NCI-H1417 treated with DMSO at 0.1 percent for 48 hours (cell line): Measurements from ENCODE around the gene PTX3.

Experiments
- DNase-seq: peaks from one replicate; lab custom pipeline; 2025; lab: John Stamatoyannopoulos, UW

PTX3 gene

DNA sequence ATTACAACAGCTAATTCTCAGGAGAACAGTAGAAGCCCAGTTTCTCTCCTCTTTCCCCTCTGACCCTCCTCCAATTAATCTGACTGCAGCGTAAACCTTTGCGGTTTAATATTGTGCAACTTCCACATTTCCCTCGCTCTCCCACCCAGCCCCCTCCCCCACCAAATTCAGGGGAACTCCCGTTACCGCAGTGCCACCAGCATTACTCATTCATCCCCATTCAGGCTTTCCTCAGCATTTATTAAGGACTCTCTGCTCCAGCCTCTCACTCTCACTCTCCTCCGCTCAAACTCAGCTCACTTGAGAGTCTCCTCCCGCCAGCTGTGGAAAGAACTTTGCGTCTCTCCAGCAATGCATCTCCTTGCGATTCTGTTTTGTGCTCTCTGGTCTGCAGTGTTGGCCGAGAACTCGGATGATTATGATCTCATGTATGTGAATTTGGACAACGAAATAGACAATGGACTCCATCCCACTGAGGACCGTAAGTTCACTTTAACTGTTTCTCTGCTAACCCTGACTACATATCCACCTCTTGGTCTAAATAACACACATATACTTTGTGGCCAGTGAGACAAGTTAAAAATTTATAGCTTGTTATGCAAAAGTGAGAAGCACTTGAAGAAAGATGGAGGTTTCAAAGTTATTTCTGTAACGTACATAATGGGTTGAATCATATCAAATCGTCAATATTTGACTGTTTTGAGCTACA is at the start of gene PTX3:
PTX3 (plus strand) TSS at position 268 of the 709 bp plus-strand sequence; CDS start at position 352, 84 bp downstream.
- no peak for DNase-seq

DNA sequence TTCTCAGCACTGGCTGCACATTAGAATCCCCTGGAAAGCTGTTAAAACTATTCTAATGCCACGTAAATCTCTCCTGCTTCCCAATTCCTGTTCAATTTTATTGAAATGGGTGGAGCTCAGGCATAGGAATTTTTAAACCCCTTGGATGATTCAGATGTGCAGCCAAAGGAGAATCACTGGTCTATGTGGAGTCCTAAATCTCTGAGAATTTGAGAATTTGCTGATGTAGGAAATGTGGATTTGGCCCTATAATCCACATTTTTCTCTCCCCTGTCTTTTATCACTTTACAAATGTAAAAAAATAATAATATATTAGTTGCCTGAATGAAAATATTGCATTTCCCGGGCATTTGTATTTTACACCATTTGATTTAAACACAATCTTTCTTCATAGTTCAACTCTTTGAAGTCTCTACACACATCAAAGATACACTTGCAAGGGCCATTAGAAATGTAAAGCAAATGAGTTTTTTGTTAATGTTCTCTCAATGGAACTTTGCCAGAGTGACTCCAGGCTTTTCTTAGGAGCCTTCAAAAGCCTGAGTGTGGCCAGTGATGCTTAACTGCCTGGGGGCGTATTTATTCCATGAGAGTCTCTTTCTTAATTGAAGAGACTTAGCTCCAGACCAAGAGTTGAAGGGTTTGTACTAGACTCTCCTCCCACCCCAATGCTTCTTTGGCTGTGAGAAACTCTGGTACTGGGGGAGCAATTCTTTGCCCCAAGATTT is 48.8 kb upstream of the PTX3 start:
- DNase-seq: no peak

DNA sequence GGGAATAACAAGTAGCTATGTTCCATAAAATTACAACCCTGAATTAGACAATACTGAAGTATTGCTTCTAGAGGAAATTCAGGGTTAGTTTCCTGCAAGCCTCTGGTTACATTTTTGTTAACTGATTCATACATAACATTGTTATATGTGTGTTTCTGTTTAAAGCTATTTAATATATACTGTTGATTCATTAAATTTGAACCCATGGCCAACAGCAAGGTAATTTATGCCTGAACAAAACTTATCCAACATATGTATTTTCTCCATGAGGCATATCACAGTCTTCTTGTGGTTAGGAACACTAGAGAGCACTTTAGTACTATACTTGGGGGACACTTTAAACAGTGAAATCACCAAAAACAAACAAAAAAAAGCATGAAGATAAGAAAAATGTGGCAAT is 47.7 kb upstream of the PTX3 start:
- no peak for DNase-seq

DNA sequence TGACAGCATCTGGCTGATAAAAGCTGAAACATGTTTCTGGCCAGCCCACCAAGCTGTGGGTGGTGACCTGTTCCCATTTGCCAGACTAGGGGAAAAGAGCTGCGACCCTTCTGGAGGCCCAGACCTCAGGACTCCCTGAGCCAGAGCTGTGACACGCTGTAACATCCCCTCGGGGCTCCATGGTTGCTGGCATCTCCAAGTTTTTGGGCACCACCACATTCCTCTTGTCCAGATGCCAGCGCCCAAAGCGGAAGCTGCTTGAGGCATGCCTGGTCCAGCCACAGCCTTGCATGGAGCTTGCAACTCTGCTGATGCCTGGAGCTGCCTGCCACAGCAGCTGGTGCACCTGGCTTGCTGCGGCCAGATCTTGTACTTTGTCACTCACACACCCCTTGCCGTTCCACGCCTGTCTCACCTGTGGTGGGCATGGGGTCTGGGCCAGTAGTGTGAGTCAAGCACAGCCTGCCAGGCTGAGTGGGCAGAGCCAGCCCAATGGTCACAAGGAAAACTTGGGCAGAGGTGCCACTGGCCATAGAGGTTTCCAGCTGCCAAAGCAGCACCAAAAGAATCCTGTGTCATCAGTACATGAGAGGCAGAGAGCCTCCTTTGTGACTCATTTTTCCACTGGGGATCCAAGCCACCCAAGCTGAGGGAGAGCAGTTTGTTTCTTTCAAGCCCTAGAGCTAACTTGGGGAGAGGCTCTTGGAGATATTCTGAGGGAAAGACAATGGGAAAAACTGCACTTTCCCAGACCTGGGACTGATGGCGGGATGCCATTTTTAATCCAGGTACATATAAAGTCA is 45.7 kb upstream of the PTX3 start:
- no peak for DNase-seq

DNA sequence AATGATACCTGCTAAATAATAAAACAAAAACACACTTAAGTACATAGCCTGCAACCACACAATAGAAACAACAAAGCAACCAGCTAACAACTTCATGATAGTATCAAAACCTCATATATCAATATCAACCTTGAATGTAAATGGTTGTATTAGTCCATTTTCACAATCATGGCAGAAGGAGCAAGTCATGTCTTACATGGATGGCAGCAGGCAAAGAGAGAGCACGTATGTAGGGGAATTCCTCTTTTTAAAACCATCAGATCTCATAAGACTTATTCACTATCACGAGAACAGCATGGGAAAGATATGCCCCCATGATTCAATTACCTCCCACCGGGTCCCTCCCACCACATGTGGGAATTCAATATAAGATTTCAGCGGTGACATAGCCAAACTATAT is 44.5 kb upstream of the PTX3 start:
- DNase-seq: no peak

DNA sequence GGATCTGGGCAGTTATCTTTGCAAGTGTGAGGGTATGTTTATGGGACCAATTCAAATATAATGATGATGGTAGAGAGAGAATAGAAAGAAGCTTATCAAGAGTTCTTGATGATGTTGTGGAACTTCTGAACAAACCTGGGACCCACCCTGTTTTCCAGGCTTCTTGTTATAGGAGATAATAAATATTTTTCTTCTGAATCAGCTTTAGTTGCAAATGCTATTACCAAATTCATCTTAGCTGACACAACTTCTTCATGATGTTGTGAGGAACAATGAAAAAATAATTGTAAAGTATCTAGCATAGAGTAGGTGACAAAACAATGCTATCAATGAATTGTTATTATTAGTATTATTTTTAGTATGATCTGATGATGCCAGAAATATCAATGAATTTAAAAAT is 43.5 kb upstream of the PTX3 start:
- DNase-seq: no peak

DNA sequence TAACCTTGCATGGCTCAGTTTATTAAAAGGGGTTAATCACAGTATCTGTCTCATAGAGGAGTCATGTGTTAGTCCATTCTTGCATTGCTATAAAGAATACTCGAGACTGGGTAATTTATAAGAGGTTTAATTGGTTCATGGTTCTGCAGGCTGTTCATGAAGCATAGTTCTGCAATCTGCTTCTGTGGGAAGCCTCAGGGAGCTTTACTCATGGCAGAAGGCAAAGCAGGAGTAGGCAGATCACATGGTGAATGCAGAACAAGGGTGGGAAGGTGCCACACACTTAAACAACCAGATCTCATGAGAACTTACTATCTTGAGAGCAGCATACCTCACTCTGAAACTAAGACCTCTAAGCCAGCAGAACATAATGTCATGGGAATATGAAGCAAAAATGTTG is 42.2 kb upstream of the PTX3 start:
- no peak for DNase-seq

DNA sequence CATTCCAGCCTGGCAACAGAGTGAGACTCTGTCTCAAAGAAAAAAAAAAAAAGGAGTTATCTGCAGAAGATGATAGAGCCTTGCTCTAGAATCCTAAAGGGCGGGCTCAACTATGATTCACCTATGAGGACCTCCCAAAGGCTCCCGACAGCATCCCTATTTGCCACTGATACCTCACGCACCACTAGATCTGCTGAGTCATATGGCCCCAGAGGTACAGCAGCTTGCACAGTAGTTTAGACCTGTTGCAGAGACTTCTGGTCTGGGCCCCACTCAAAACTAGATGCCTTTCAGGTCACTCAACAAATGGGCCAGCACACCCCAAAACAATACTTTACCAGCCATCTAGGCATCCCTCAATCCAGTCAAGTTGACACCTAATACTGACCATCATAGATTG is 38.1 kb upstream of the PTX3 start:
- DNase-seq: no peak

DNA sequence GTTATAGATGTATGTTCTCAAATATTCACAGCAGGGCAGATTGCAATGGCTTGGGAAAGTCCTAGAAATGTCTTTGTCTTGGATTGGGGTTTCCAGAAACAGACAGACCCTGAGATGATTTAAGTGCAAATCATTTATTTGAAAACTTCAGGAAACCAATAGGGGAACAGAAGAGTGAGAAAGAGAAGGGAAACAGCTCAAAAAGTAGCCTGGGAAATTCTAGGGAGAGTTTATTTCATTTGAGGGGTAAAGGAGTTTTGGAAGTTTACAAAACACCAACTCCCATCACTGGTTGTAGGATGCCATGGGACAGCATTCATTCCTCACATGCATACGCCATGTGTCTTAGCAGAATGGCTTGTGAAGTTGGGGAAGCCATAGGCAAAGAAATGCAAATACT is 32.3 kb upstream of the PTX3 start:
- no peak for DNase-seq

DNA sequence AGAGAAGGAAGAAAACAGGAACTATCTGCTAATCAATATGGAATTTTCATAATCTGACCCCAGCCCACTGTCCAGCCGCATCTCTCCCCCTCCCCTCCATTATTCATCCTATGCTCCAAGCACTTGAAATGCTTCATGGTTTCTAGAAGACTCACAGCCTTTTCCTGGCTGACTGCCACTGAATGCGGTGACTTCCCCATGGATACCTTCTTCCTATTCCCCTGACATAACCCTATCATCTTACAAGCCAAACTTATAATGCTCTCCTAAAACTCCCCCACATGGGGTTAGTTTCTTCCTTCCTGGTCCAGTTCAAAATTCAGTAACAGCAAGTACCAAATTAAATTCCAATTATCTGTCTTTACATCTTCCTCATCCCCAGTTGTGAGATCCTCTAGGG is 31.2 kb upstream of the PTX3 start:
- no peak for DNase-seq

DNA sequence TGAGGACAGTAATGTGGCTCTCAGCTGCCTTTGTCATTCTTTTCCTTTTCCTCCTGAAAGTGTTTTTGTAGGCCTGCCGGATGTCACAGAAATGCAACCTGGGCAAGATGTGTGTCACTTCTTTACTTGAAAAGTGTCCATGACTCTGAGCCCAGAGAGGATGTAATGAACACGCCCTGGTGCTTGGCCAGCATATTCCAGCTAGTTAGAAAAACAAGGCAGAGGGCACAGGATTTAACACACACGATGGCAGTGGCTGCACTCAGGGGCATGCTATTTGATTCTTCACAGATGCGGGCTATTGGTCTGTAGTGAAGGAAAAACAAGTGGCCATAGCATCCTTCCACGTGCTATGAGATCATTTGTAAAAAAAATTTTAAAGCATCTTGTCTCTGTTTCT is 30.3 kb upstream of the PTX3 start:
- no peak for DNase-seq

DNA sequence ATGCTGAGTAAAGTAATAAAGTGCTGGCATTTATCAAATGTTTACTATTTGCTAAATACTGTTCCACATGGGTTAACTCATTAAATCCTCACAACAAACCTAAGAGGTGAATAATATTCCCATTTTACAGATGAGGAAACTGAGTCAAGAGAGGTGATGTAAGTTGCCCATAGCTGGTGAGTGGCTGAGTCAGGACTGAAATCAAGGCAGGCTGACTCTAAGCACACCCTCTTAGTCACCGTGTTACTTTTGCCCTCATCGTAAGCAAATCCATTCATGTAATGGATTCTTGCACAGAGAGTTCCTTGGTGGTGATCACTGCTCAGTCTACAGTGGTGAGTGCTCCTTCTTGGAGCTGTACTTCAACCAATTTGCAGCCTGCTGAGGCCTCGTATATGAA is 28.9 kb upstream of the PTX3 start:
- no peak for DNase-seq

DNA sequence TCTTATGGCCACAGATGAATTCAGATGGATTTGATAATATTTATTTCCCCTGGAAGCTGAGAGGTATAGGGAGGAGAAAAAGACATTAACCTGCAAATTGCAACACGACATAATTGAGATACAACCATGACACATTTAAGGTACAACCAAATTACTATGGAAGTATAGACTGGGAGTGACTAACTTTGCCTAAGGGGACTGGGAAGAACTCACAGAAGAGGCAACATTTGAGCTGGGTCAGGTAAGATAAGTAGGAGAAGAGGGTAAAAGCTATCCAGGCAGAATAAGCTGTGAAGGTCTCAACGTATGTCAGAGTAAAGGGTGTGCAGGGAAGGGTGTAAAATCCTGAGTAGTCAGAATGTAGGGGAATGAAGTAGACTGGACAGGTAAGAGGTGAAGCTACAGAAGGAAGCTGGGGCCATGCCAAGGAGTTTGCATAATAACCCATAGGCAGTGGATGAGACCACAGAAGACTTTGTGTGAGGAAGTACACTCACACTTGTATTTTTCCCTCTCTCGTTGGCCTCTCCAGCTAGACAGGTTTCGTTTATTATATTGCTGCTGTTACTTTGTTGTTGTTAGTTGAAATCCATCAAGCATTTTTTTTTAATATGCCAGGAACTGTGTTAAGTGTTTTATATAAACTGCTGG is 28.0 kb upstream of the PTX3 start:
- no peak for DNase-seq

DNA sequence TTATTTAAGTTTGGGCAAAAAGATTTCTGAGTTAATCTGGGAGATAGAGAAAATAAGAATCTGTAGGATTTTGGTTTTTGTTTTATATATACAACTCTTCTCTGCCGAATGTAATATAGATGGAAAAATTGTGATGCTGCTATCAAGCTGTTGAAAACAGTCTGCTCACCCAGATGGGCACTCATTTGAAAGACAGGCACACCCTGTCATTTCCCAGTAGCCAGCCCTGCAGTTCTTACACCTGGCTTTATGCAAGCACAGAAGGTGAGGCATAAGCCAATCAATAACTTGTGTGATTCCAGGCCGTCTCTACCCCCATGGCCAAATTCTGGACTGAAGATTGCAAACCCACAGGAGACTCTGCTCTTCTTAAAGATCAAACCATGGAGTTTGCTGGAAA is 27.1 kb upstream of the PTX3 start:
- DNase-seq: no peak

DNA sequence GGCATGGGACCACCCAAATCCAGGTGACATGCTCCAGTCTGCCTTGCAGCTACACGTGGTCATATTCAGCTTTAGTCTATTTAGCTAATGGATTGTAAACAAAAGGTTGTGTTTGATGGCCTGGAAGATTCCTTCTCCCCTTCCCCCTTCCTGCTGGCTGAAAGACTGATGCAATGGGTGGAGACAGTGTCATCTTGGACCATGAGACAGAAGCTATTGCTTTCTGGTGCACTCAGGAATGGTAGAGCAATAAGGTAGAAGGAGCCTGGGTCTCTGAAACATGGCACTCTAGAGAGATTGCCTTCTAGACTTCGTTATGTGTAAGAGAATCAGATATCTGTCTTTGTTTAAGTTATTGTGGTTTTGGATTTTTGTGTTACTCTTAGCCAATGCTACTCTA is 25.7 kb upstream of the PTX3 start:
- DNase-seq: no peak

DNA sequence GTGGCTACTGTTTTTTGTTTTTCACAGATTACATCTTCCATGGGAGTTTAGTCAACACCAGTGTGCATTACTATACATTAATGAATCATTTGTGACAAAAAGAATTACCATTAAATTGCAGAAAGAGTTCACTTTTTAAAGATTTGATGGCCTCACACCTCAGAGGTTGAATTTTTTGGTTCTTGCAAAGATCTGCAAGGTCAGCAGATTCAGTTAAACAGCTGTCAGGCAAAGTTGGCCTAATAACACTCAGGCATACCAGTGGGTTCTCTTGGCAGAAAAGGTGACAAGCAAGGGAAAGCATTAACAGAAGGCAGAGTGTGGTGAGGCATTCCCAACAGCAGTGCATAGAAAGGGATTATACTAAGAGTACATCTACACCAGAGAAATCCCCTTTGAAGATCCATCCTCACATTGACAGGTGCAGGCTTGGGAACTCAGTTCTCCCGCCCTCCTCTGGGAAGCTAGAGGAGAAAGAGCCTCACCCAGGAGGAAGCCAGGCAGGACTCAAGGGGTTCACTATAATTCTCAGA is 24.3 kb upstream of the PTX3 start:
- no peak for DNase-seq

DNA sequence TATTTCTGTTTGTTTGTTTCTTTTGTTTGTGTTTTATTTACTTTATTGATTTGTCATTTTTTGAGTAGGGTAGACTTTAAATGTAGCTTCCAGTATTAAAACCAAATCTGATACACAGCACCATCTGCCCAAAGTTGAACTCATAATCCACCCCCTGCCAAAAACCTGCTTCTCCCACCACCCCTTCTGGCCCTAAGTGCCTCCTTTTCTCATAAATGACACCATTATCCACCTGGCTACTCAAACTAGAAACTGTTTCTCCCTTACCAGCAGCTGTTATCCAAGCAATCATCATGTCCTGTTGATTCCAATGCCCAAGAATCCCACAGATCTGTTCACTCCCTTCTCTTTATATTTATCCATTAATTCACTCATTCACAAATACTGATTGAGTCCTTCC is 21.8 kb upstream of the PTX3 start:
- no peak for DNase-seq

DNA sequence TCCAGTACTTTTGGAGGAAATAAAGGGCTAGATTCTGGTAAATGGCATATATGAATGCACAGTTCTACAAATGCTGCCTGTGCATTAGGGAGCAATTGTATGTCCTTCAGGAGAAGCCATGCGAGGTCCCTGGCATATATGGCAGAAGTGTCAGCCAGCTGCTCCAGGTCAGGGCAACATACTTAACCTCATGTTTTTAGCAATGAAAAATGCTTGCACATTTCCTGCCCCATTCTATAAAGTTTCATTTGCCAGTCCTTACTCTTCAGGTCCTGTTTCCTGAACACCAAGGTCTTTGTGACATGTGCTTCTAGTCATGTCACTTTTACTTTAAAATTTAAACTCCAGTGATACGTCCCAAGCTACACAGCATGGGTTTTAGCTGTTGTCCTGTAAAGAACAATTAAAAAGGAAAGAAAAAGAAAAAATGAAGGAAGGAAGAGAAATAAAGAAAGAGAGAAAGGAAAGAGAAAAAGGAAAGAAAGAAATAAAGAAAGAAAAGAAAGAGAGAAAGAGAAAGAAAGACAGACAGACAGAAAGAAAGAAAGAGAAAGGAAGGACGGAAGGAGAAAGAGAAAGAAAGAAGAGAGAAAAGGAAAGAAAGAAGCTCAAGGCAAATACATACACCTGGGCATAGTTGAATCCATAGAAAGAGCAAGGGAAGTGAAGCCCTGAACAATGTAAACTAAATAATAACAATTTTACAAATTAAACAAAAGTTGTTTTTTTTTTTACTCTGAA is 20.1 kb upstream of the PTX3 start:
- no peak for DNase-seq

DNA sequence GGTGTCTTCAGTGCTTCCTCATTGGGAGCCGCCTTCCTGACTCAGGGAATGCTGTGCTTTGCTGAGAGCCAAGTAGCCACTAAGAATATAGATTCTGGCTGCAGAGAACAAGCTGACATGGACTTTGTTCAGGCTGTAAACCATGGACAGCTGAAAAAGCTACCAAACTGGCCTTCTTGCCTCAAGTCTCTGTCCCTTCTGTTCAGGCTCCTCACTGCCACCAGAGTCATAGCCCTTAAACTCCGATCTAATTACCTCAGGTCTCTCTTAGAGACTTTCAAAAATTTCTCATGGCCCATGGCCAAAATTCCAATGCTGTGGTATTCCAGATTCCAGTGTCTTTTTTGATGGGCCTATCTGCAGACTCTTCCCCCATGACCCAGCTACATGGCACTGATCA is 19.4 kb upstream of the PTX3 start:
- DNase-seq: no peak

DNA sequence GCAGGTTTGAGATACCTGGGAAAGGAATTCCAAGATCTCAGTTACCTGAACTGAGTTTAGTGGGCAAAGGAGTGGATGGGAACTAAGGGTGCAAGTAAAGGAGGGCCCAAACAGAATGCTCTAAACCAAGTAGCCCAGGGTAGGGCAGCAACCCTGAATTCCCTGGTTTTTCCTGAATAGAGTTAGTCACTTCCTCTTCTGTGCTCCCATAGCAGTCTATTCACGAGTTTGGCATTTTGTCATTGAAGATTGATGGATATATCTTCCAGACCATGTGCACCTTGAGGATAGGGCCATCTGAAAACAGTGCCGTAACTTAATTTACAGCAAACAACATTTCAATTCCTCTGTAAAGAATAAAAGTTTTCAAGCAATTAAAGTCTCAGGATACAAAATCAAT is 18.5 kb upstream of the PTX3 start:
- DNase-seq: no peak

DNA sequence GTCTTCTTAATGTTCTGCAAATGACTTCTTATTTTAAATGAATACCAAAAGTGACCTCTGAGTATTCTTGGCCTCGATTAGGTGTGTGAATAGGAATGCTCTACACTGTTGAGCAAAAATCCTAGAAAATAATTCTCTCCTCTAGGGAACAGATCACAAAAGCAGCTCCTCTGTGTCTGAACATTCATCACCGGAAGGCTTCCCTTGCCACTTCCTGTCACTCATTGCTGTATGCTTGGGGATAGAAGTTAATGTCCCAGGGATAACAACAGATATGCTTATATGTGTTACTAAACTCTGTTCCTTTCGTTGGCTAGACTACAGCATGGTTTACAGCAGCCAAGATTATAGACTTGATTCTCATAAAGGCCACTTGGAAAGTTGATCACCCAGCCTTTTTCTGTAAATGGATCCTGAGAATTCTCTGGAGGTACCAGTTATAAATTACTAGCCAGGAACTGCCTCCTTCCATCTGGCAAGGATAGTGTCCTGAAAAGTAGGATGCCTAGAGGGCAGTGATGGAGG is 16.0 kb upstream of the PTX3 start:
- DNase-seq: no peak
